Neuronal stem cell (in vitro differentiated cells): Measurements from ENCODE around the gene CD34.
"Not testable (repeated sequence)": the region's sequence is repeated elsewhere in the genome, so short reads cannot be mapped to it uniquely, and the experiment has no call there.

Source experiments
- DNase-seq: peaks from one replicate; pipeline ENCODE4 v3.0.0-alpha.2; 2013; ENCODE audit warnings: low spot score
- H2AFZ ChIP-seq: one replicate; pipeline ENCODE4 v1.6.1; 2013; ENCODE audit warnings: mild to moderate bottlenecking, low read length, inconsistent platforms
- H2AK5ac ChIP-seq: 2 replicates; pipeline ENCODE4 v1.6.1; 2013; ENCODE audit warnings: low read depth, mild to moderate bottlenecking, inconsistent platforms, low read length, moderate library complexity, mixed read lengths
- H2BK120ac ChIP-seq: 2 replicates; pipeline ENCODE4 v1.6.1; 2013; ENCODE audit warnings: low read depth, mild to moderate bottlenecking, inconsistent platforms, low read length, moderate library complexity, mixed read lengths
- H2BK12ac ChIP-seq: one replicate; pipeline ENCODE4 v1.6.1; 2013; ENCODE audit warnings: low read length, inconsistent platforms
- H2BK15ac ChIP-seq: 2 replicates; pipeline ENCODE4 v1.6.1; 2013; ENCODE audit warnings: mild to moderate bottlenecking, low read length, inconsistent platforms, mixed read lengths
- H2BK5ac ChIP-seq: one replicate; pipeline ENCODE4 v1.6.1; 2013; ENCODE audit warnings: inconsistent platforms, mild to moderate bottlenecking, low read length, moderate library complexity
- H3K14ac ChIP-seq: one replicate; pipeline ENCODE4 v1.6.1; 2013; ENCODE audit warnings: low read length, inconsistent platforms
- H3K18ac ChIP-seq: 2 replicates; pipeline ENCODE4 v1.6.1; 2013; ENCODE audit warnings: low read length, inconsistent platforms
- H3K23ac ChIP-seq: 2 replicates; pipeline ENCODE4 v1.6.1; 2013; ENCODE audit warnings: low read depth, mild to moderate bottlenecking, mixed read lengths, low read length, inconsistent platforms; ENCODE audit not compliant: poor library complexity
- H3K27ac ChIP-seq: replicated peaks from 3 replicates; pipeline ENCODE4 v1.5.1; 2013; ENCODE audit warnings: low read length, inconsistent platforms
- H3K27me3 ChIP-seq, 3 experiments: 2 replicates each; pipeline ENCODE4 v1.6.1; 2013; ENCODE audit warnings: low read length in 3 of 3, mild to moderate bottlenecking in 2 of 3, inconsistent platforms in 1 of 3, low read depth in 1 of 3, mixed read lengths in 1 of 3, moderate library complexity in 1 of 3; ENCODE audit not compliant: control insufficient read depth in 3 of 3, insufficient read depth in 3 of 3
- H3K36me3 ChIP-seq, 2 donors: replicated peaks in 1 of 2; 2 replicates each; pipeline ENCODE4 v1.6.1; 2013; ENCODE audit warnings: low read length in 2 of 2; ENCODE audit not compliant: control insufficient read depth in 2 of 2, insufficient read depth in 2 of 2
- H3K4ac ChIP-seq: 2 replicates; pipeline ENCODE4 v1.6.1; 2013; ENCODE audit warnings: inconsistent platforms, mild to moderate bottlenecking, low read length, moderate library complexity
- H3K4me1 ChIP-seq, 2 donors: 1 replicate in 1 of 2; 2 replicates in 1 of 2; pipeline ENCODE4 v1.6.1; 2013; ENCODE audit warnings: low read length in 2 of 2, low read depth in 1 of 2; ENCODE audit not compliant: control insufficient read depth in 2 of 2, insufficient read depth in 1 of 2
- H3K4me2 ChIP-seq: one replicate; pipeline ENCODE4 v1.6.1; 2013; ENCODE audit warnings: mild to moderate bottlenecking, low read length, inconsistent platforms; ENCODE audit not compliant: insufficient read depth, poor library complexity, severe bottlenecking
- H3K4me3 ChIP-seq, 2 donors: 2 replicates each; pipeline ENCODE4 v1.5.1; 2013; ENCODE audit warnings: low read length in 2 of 2, mild to moderate bottlenecking in 2 of 2, inconsistent platforms in 1 of 2, moderate library complexity in 1 of 2
- H3K79me1 ChIP-seq: one replicate; pipeline ENCODE4 v1.6.1; 2013; ENCODE audit warnings: low read depth, mild to moderate bottlenecking, inconsistent platforms, low read length, moderate library complexity
- H3K9ac ChIP-seq: one replicate; pipeline ENCODE4 v1.6.1; 2013; ENCODE audit warnings: mild to moderate bottlenecking, low read depth, low read length, inconsistent platforms; ENCODE audit not compliant: poor library complexity
- H3K9me3 ChIP-seq, 2 donors: replicated peaks in 1 of 2; 2 replicates each; pipeline versions ENCODE3 to v1.6.1; 2013; ENCODE audit warnings: low read length in 2 of 2, mild to moderate bottlenecking in 2 of 2, inconsistent platforms in 1 of 2, low read depth in 1 of 2, mixed read lengths in 1 of 2, moderate library complexity in 1 of 2; ENCODE audit not compliant: control insufficient read depth in 2 of 2, insufficient read depth in 1 of 2
- H4K8ac ChIP-seq: one replicate; pipeline ENCODE4 v1.6.1; 2013; ENCODE audit warnings: low read depth, mild to moderate bottlenecking, inconsistent platforms, low read length, moderate library complexity
- H4K91ac ChIP-seq: one replicate; pipeline ENCODE4 v1.6.1; 2013; ENCODE audit warnings: low read length, low read depth, mild to moderate bottlenecking, inconsistent platforms; ENCODE audit not compliant: poor library complexity
- WGBS, 2 donors: extraction: QIAGEN DNeasy Blood & Tissue Kit; methylation state at CpG; one replicate each; pipeline ENCODE4 v1.1.7; 2013; ENCODE audit warnings: missing lambda C conversion rate in 2 of 2, mixed read lengths in 1 of 2; ENCODE audit not compliant: insufficient read length in 2 of 2, insufficient replicate concordance in 1 of 2; ENCODE audit errors: extremely low coverage in 2 of 2; 5-methylcytosine and 5-hydroxymethylcytosine counted together

The CD34 gene

DNA sequence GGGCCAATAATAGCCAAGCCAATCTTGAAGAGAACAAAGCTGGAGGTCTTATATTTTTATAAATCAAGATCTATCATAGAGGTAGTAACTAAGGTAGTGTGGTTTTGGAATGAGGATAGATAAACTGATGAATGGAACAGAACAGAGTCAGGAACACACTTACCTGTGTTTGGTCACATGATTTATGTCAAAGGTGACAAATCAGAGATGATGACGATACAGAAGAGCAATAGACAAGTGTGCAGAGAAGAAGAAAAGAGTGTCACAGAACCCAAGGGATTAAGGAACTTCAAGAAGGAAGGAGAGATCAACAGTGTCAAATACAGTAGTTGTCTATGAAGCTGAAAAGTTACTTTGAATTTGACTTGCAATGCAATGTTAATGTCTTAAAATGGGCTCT lies 16.1 kb upstream of the CD34 start:
- DNase-seq, result no peak
- no peak overlapping the region for H3K18ac ChIP-seq
- no peaks in the 10 kb centered on the region for H3K9me3 ChIP-seq
- no peaks in the 10 kb centered on the region for H3K36me3 ChIP-seq
- H2BK120ac ChIP-seq, result no peak overlapping the region
- no peak overlapping the region for H3K4me3 ChIP-seq
- H4K8ac ChIP-seq, result no peak overlapping the region
- H2AFZ ChIP-seq, result no peak overlapping the region
- H3K27ac ChIP-seq, result no peak overlapping the region
- no peak overlapping the region for H4K91ac ChIP-seq
- no peak overlapping the region for H2AK5ac ChIP-seq
- no peak overlapping the region for H2BK12ac ChIP-seq
- peaks cover 0 to 36% (median 0%) of the 10 kb centered on the region in 3 experiments for H3K27me3 ChIP-seq
- H3K79me1 ChIP-seq, result no peaks in the 10 kb centered on the region
- H3K4me1 ChIP-seq, result no peaks in the 10 kb centered on the region
- H3K9ac ChIP-seq, result no peak overlapping the region
- no peak overlapping the region for H2BK5ac ChIP-seq
- no peak overlapping the region for H3K4me2 ChIP-seq
- no peak overlapping the region for H3K23ac ChIP-seq
- H3K4ac ChIP-seq, result no peak overlapping the region
- no peak overlapping the region for H3K14ac ChIP-seq
- no peak overlapping the region for H2BK15ac ChIP-seq
- WGBS, 2 donors, result no CpG with 5 or more reads among the region's 1 CpG

DNA sequence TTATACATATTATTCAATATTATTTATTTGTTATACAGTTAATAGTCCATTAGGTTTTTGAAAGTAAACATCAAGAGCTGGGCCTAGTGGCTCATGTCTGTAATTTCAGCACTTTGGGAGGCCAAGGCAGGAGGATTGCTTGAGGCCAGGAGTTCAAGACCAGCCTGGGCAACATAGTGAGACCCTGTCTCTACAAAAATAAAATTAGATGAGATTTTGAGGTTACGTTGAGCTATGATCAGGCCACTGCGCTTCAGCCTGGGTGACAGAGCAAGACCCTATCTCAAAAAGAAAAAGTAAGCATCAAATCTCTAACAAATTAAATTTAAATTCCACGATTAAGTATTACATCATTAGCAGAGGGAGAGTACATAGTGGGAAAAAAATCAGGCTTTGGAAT lies 15.0 kb upstream of the CD34 start:
- not testable (repeated sequence) for H2BK5ac ChIP-seq, H4K91ac ChIP-seq, H3K9ac ChIP-seq, H4K8ac ChIP-seq, H3K4ac ChIP-seq, H3K4me3 ChIP-seq, H2BK12ac ChIP-seq, H3K14ac ChIP-seq, H3K4me1 ChIP-seq, H3K27ac ChIP-seq, H3K36me3 ChIP-seq, H3K79me1 ChIP-seq, H2AK5ac ChIP-seq, H2BK120ac ChIP-seq, H3K4me2 ChIP-seq, DNase-seq, H3K9me3 ChIP-seq, H2BK15ac ChIP-seq, H2AFZ ChIP-seq, H3K18ac ChIP-seq, H3K23ac ChIP-seq
- WGBS, 2 donors, result no CpG with 5 or more reads among the region's 3 CpGs
- H3K27me3 ChIP-seq, result peaks cover 0 to 40% (median 0%) of the 10 kb centered on the region in 3 experiments

DNA sequence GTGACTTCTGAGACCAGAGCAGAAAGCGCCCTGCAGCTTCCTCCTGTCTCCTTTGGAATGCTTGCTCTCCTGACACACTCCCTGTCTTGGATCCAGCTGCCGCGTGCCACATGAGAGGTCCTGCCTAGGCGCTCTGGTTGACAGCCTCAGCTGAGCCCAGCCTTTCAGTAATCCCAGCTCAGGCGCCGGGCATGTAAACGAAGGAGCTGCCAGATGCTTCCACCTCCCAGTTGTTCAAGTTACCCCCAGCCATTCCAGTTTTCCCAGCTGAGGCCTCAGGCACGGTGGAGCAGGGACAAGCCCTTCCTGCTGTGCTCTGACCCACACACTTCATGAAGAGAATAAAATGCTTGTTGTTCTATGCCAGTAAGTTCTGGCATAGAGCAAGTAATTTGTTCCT lies 14.3 kb upstream of the CD34 start:
- no CpG with 5 or more reads among the region's 8 CpGs for WGBS, 2 donors
- Histone ChIP-seq H3K36me3 (no peaks in the 10 kb centered on the region), H2AK5ac (no peak overlapping the region), H3K27ac (no peak overlapping the region), H2BK15ac (no peak overlapping the region), H3K79me1 (no peaks in the 10 kb centered on the region), H4K91ac (no peak overlapping the region), H3K14ac (no peak overlapping the region), H3K4me2 (no peak overlapping the region), H3K18ac (no peak overlapping the region), H2BK120ac (no peak overlapping the region), H2BK5ac (no peak overlapping the region), H3K9me3 (no peaks in the 10 kb centered on the region), H2BK12ac (no peak overlapping the region), H4K8ac (no peak overlapping the region), H3K4me3 (no peak overlapping the region), H2AFZ (peak overlapping the region; percentile 55), H3K4ac (no peak overlapping the region), H3K9ac (no peak overlapping the region), H3K27me3 (peaks cover 0 to 43% (median 0%) of the 10 kb centered on the region in 3 experiments), H3K23ac (no peak overlapping the region), H3K4me1 (no peaks in the 10 kb centered on the region)
- peak; percentile 23 for DNase-seq

DNA sequence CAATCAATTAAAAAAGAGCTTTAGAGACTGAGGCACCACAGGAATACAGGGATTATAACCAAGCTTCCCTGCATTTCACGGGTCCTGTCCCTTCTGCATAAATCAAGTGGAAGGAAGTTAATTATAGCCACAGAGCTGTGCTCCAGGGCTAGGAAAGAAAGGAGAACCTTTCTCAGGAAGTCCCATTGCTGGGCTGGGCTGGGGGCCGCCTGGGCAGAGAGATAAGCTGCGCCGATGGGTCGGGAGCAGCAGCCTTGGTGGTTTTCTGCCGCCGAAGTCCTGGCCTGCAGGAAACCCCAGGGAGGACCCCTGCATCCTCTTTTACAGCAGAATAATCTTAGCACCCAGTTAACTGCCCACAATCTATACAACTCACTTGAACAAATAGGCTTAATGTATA lies 12.6 kb upstream of the CD34 start:
- H3K9me3 ChIP-seq, result no peaks in the 10 kb centered on the region
- H3K9ac ChIP-seq, result no peak overlapping the region
- no peak overlapping the region for H3K4ac ChIP-seq
- H2AK5ac ChIP-seq, result no peak overlapping the region
- H3K27ac ChIP-seq, result no peak overlapping the region
- no peak overlapping the region for H3K4me2 ChIP-seq
- no peak overlapping the region for H3K4me3 ChIP-seq
- H3K14ac ChIP-seq, result no peak overlapping the region
- H4K91ac ChIP-seq, result no peak overlapping the region
- no peak overlapping the region for H2AFZ ChIP-seq
- H3K36me3 ChIP-seq, result no peaks in the 10 kb centered on the region
- H3K27me3 ChIP-seq, result peaks cover 0 to 43% (median 0%) of the 10 kb centered on the region in 3 experiments
- H3K4me1 ChIP-seq, result no peaks in the 10 kb centered on the region
- no peak for DNase-seq
- H2BK15ac ChIP-seq, result no peak overlapping the region
- no peak overlapping the region for H2BK5ac ChIP-seq
- H2BK12ac ChIP-seq, result no peak overlapping the region
- H3K23ac ChIP-seq, result no peak overlapping the region
- no peak overlapping the region for H4K8ac ChIP-seq
- no peaks in the 10 kb centered on the region for H3K79me1 ChIP-seq
- H2BK120ac ChIP-seq, result no peak overlapping the region
- no CpG with 5 or more reads among the region's 7 CpGs for WGBS, 2 donors
- peak overlapping the region; percentile 15 for H3K18ac ChIP-seq
